GM23338 (cell line): Measurements from ENCODE around the gene ST6GALNAC6. TPM values are rescaled to one million over a fixed set of nuclear protein-coding genes. Genes with fewer than 3 reads are reported as not detected.

ENCODE experiments used
- ATAC-seq: fragments of 200-7000 bp; cut with Tn5 transposase; 3 replicates; pipeline ENCODE4 v1.9.1; 2020
- DNase-seq: peaks from one replicate; pipeline ENCODE4 v3.0.0-alpha.2; 2015; ENCODE audit warnings: low spot score
- H2AFZ ChIP-seq: fragments of 200-600 bp; sonication (generic); 2 replicates; pipeline ENCODE4 v1.8.0; 2016; ENCODE audit warnings: antibody characterized with exemption, mild to moderate bottlenecking, moderate library complexity
- H3F3A ChIP-seq: fragments of 200-600 bp; sonication (generic); replicated peaks from 2 replicates; pipeline ENCODE4 v1.8.0; 2017; ENCODE audit warnings: antibody characterized with exemption, mixed run types, low read depth
- H3K27ac ChIP-seq: fragments of 200-600 bp; sonication (generic); 2 replicates; pipeline ENCODE4 v1.6.1; 2016; ENCODE audit warnings: low read depth
- H3K27me3 ChIP-seq: fragments of 200-600 bp; sonication (generic); 2 replicates; pipeline ENCODE4 v1.8.0; 2016; ENCODE audit warnings: mild to moderate bottlenecking, mixed run types, moderate library complexity; ENCODE audit not compliant: insufficient read depth
- H3K36me3 ChIP-seq: fragments of 200-600 bp; sonication (generic); 2 replicates; pipeline ENCODE4 v1.8.0; 2016; ENCODE audit warnings: mild to moderate bottlenecking; ENCODE audit not compliant: insufficient read depth
- H3K4me1 ChIP-seq: fragments of 200-600 bp; sonication (generic); 2 replicates; pipeline ENCODE4 v1.8.0; 2016; ENCODE audit warnings: mild to moderate bottlenecking, moderate library complexity; ENCODE audit not compliant: insufficient read depth
- H3K4me2 ChIP-seq: fragments of 200-600 bp; sonication (generic); 2 replicates; pipeline ENCODE4 v1.7.1; 2017; ENCODE audit warnings: mixed run types
- H3K4me3 ChIP-seq: fragments of 200-600 bp; sonication (generic); 2 replicates; pipeline ENCODE4 v1.6.1; 2016; ENCODE audit warnings: mixed run types
- H3K79me2 ChIP-seq: fragments of 200-600 bp; sonication (generic); replicated peaks from 2 replicates; pipeline ENCODE4 v1.8.0; 2017; ENCODE audit warnings: mild to moderate bottlenecking; ENCODE audit not compliant: insufficient read depth
- H3K9me2 ChIP-seq: fragments of 200-600 bp; sonication (generic); 2 replicates; pipeline ENCODE4 v1.8.0; 2017; ENCODE audit not compliant: insufficient read depth
- H4K20me1 ChIP-seq: fragments of 200-600 bp; sonication (generic); replicated peaks from 2 replicates; pipeline ENCODE4 v1.8.0; 2017; ENCODE audit warnings: mild to moderate bottlenecking; ENCODE audit not compliant: insufficient read depth
- H3K27ac Mint-ChIP-seq: 2 replicates; pipeline ENCODE4 v1.8.0; 2020; ENCODE audit warnings: inconsistent platforms, mild to moderate bottlenecking, moderate library complexity, mixed read lengths
- H3K27me3 Mint-ChIP-seq: 3 replicates; pipeline ENCODE4 v1.8.0; 2022; ENCODE audit warnings: low read depth, mild to moderate bottlenecking, moderate library complexity, mixed read lengths, inconsistent platforms; ENCODE audit not compliant: insufficient read depth, poor library complexity
- H3K36me3 Mint-ChIP-seq: 3 replicates; pipeline ENCODE4 v1.8.0; 2021; ENCODE audit warnings: low read depth, mild to moderate bottlenecking, inconsistent platforms, moderate library complexity, mixed read lengths
- H3K4me1 Mint-ChIP-seq: 3 replicates; pipeline ENCODE4 v1.8.0; 2020; ENCODE audit warnings: mild to moderate bottlenecking, inconsistent platforms, mixed read lengths
- H3K4me3 Mint-ChIP-seq: 3 replicates; pipeline ENCODE4 v1.8.0; 2021; ENCODE audit warnings: moderate library complexity, mild to moderate bottlenecking, inconsistent platforms, mixed read lengths
- H3K9me3 Mint-ChIP-seq: 3 replicates; pipeline ENCODE4 v1.8.0; 2020; ENCODE audit warnings: moderate library complexity, mild to moderate bottlenecking, inconsistent platforms, mixed read lengths
- CREB1 ChIP-seq: fragments of 250-450 bp; sonication (Bioruptor Pico); IDR thresholded peaks from 2 replicates; pipeline ENCODE4 v1.5.0; 2020; ENCODE audit warnings: low read depth, mild to moderate bottlenecking, moderate library complexity
- CTCF ChIP-seq, 2 experiments: fragments of 200-600 bp in 1 of 2; sonication (generic) in 1 of 2; conservative IDR thresholded peaks; 2 replicates each; pipeline versions ENCODE4 v1.5.1 to v1.6.1; 2016 to 2017; ENCODE audit warnings: antibody characterized with exemption in 2 of 2, low read depth in 2 of 2, mild to moderate bottlenecking in 2 of 2, moderate library complexity in 1 of 2
- ETS1 ChIP-seq: IDR thresholded peaks from 2 replicates; pipeline ENCODE4 v1.6.1; 2016; ENCODE audit warnings: antibody characterized with exemption
- EZH2 ChIP-seq: fragments of 200-600 bp; sonication (generic); IDR thresholded peaks from one replicate; pipeline ENCODE4 v1.8.0; 2017; ENCODE audit warnings: antibody characterized with exemption, mild to moderate bottlenecking, low read depth; ENCODE audit not compliant: unreplicated experiment
- EZH2phosphoT487 ChIP-seq: fragments of 200-600 bp; sonication (generic); IDR thresholded peaks from one replicate; pipeline ENCODE4 v1.8.1; 2018; ENCODE audit warnings: antibody characterized with exemption; ENCODE audit not compliant: unreplicated experiment
- JUNB ChIP-seq: IDR thresholded peaks from one replicate; pipeline ENCODE4 v1.6.1; 2016; ENCODE audit warnings: antibody characterized with exemption; ENCODE audit not compliant: unreplicated experiment
- NANOG ChIP-seq: IDR thresholded peaks from 2 replicates; pipeline ENCODE4 v1.6.1; 2016; ENCODE audit warnings: antibody characterized with exemption, borderline replicate concordance
- POLR2AphosphoS5 ChIP-seq: IDR thresholded peaks from 2 replicates; pipeline ENCODE4 v1.6.1; 2016; ENCODE audit warnings: antibody characterized with exemption, low read depth
- REST ChIP-seq: IDR thresholded peaks from one replicate; pipeline ENCODE4 v1.6.1; 2018; ENCODE audit warnings: antibody characterized with exemption; ENCODE audit not compliant: unreplicated experiment
- STAT1 ChIP-seq: IDR thresholded peaks from one replicate; pipeline ENCODE4 v1.6.1; 2016; ENCODE audit warnings: antibody characterized with exemption; ENCODE audit not compliant: unreplicated experiment
- ZNF114 ChIP-seq: fragments of 250-450 bp; sonication (Bioruptor Pico); IDR thresholded peaks from 2 replicates; pipeline ENCODE4 v1.5.0; 2020; ENCODE audit warnings: mild to moderate bottlenecking, moderate library complexity
- ZNF331 ChIP-seq: fragments of 250-450 bp; sonication (Bioruptor Pico); IDR thresholded peaks from 2 replicates; pipeline ENCODE4 v1.5.0; 2020; ENCODE audit warnings: low read depth, mild to moderate bottlenecking, moderate library complexity
- polyA plus RNA-seq: library from polyadenylated mRNA; unstranded; fragments of >200 nt; fragmentation: Nextera tagmentation; extraction: Ambion mirVana; gene quantifications from 2 replicates; pipeline ENCODE4 v1.2.1, GENCODE V29; 2016
- total RNA-seq: library from RNA; depleted of rRNA; stranded (reverse); fragments of >200 nt; shearing (Covaris generic); gene quantifications from 2 replicates; pipeline ENCODE4 v1.2.3, GENCODE V29; 2014

Gene ST6GALNAC6
- total and polyA plus RNA-seq, 2 experiments from 2014 or later = 20.7 to 39.2 TPM

- no peak for TF ChIP-seq REST
- TF ChIP-seq EZH2phosphoT487 = no peak
- no peak for TF ChIP-seq CTCF (conservative IDR thresholded peaks at IDR 0.05; ENCODE audit: low read depth in 2 of 2)
- TF ChIP-seq JUNB = no peak
Observed at GRCh38 chr9:127887792-127888191, 11.6 kb downstream of the ST6GALNAC6 start (continued).

GRCh38 chr9:127886401-127886972, 12.9 kb downstream of the ST6GALNAC6 start:
- H3K36me3 ChIP-seq = peaks cover 7% of the 10 kb centered on the region
- H4K20me1 ChIP-seq = peaks cover 9% of the 10 kb centered on the region
- no peak overlapping the region for H2AFZ ChIP-seq
- H3K27ac Mint-ChIP-seq = no peak overlapping the region
- no peaks in the 10 kb centered on the region for H3K9me3 Mint-ChIP-seq
- no peak overlapping the region for H3K27ac ChIP-seq
- H3K4me2 ChIP-seq = no peak overlapping the region
- no peak overlapping the region for H3K4me3 ChIP-seq
- no peaks in the 10 kb centered on the region for H3K27me3 ChIP-seq
- 0 out of 2 replicates have a peak, but pooled peaks cover 6% of the 10 kb centered on the region for H3F3A ChIP-seq
- H3K9me2 ChIP-seq = no peaks in the 10 kb centered on the region
- peaks cover 30% of the 10 kb centered on the region for H3K36me3 Mint-ChIP-seq
- no peaks in the 10 kb centered on the region for H3K79me2 ChIP-seq
- peaks cover 21% of the 10 kb centered on the region for H3K4me1 Mint-ChIP-seq
- DNase-seq (no peak), ATAC-seq (peak; percentile 58)
- no peak overlapping the region for H3K4me3 Mint-ChIP-seq
- no peaks in the 10 kb centered on the region for H3K4me1 ChIP-seq
- peaks cover 24% of the 10 kb centered on the region for H3K27me3 Mint-ChIP-seq
- TF ChIP-seq ZNF114 (no peak), EZH2 (no peak), ZNF331 (CRISPR knock-in tag) (no peak), CTCF (conservative IDR thresholded peaks at IDR 0.05; ENCODE audit: low read depth in 2 of 2) (no peak), EZH2phosphoT487 (no peak), CREB1 (CRISPR knock-in tag) (no peak), REST (no peak), JUNB (no peak), STAT1 (no peak), ETS1 (no peak), NANOG (no peak), POLR2AphosphoS5 (no peak)
